ENCODE measurements around the gene ADGRV1.

DNA sequence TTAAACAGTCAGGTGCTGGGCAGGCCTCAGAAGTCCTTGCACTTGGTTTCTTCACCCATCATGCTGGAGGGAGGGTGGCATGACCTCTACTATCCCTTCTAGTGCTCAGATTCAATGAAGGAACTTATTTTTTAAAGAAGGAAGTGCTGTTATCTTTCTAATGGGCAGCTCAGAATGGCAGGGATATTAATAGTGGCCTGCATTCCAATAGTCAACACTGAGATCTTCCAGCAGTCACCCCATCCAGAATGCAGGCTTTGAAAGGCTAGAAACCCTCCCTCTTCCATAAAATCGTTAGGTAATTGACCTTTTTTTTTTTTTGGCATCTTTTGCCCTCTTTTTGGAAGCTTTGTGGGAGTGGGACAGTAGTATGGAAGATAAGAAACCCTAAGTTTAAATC, 499.6 kb downstream of the ADGRV1 start:
- TF ChIP-seq, protein P1, sequence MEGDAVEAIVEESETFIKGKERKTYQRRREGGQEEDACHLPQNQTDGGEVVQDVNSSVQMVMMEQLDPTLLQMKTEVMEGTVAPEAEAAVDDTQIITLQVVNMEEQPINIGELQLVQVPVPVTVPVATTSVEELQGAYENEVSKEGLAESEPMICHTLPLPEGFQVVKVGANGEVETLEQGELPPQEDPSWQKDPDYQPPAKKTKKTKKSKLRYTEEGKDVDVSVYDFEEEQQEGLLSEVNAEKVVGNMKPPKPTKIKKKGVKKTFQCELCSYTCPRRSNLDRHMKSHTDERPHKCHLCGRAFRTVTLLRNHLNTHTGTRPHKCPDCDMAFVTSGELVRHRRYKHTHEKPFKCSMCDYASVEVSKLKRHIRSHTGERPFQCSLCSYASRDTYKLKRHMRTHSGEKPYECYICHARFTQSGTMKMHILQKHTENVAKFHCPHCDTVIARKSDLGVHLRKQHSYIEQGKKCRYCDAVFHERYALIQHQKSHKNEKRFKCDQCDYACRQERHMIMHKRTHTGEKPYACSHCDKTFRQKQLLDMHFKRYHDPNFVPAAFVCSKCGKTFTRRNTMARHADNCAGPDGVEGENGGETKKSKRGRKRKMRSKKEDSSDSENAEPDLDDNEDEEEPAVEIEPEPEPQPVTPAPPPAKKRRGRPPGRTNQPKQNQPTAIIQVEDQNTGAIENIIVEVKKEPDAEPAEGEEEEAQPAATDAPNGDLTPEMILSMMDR (conservative IDR thresholded peaks at IDR 0.05; ENCODE audit: low read depth, low read length): no peak
- no peak for TF ChIP-seq EZH2 (IDR thresholded peaks at IDR 0.05; ENCODE audit: borderline replicate concordance, low read depth, low read length, poor library complexity, severe bottlenecking)

Data from A673 (cell line).